Caco-2 (cell line): ENCODE data around the gene WNK2. TPM values are rescaled to one million over a fixed set of nuclear protein-coding genes. Genes with fewer than 3 reads are reported as not detected.

ENCODE experiments used
- BruUV-seq: library from RNA; stranded (reverse); fragments of 400-500 nt; replicated peaks from 2 replicates; lab custom pipeline; 2021; lab: Mats Ljungman, UMichigan
- CTCF ChIA-PET: fragments of 300-600 bp; sonication (Branson Sonifier 250); formaldehyde crosslinking; loops from one replicate; lab custom pipeline; 2022; ENCODE audit warnings: antibody characterized with exemption; lab: Charles Lee
- POLR2A ChIA-PET: fragments of 300-600 bp; sonication (Branson Sonifier 250); formaldehyde crosslinking; loops from one replicate; lab custom pipeline; 2022; ENCODE audit warnings: antibody characterized with exemption; lab: Charles Lee
- DNase-seq, 2 experiments: peaks; one replicate each; pipeline versions ENCODE4 v3.0.0 to v3.0.0-alpha.2; 2020 to 2022
- H3K27me3 ChIP-seq: replicated peaks from 2 replicates; pipeline ENCODE4 v1.6.0; 2011; ENCODE audit warnings: low read length; ENCODE audit not compliant: control insufficient read depth, insufficient read depth
- H3K36me3 ChIP-seq: 2 replicates; pipeline ENCODE4 v1.5.1; 2011; ENCODE audit warnings: low read length; ENCODE audit not compliant: control insufficient read depth, insufficient read depth
- H3K4me1 ChIP-seq: fragments of 250-450 bp; sonication (Bioruptor Pico); 2 replicates; pipeline ENCODE4 v1.5.1; 2020; ENCODE audit warnings: mild to moderate bottlenecking
- H3K4me3 ChIP-seq: 2 replicates; pipeline ENCODE4 v1.5.1; 2011; ENCODE audit warnings: low read depth, mild to moderate bottlenecking, control low read depth, low read length
- H3K9me3 ChIP-seq: fragments of 250-450 bp; sonication (Bioruptor Pico); 2 replicates; pipeline ENCODE4 v1.5.1; 2020; ENCODE audit warnings: mild to moderate bottlenecking, moderate library complexity
- H3K27ac Mint-ChIP-seq: one replicate; pipeline ENCODE4 v1.8.0; 2022; ENCODE audit warnings: mixed read lengths; ENCODE audit not compliant: unreplicated experiment
- H3K27me3 Mint-ChIP-seq: one replicate; pipeline ENCODE4 v1.8.0; 2022; ENCODE audit warnings: mixed read lengths; ENCODE audit not compliant: insufficient read depth, unreplicated experiment
- H3K36me3 Mint-ChIP-seq: one replicate; pipeline ENCODE4 v1.8.0; 2022; ENCODE audit warnings: mild to moderate bottlenecking, mixed read lengths; ENCODE audit not compliant: insufficient read depth, unreplicated experiment
- H3K4me1 Mint-ChIP-seq: one replicate; pipeline ENCODE4 v1.8.0; 2022; ENCODE audit warnings: low read depth, mixed read lengths; ENCODE audit not compliant: unreplicated experiment
- H3K4me3 Mint-ChIP-seq: one replicate; pipeline ENCODE4 v1.8.0; 2022; ENCODE audit warnings: mild to moderate bottlenecking, moderate library complexity, mixed read lengths; ENCODE audit not compliant: unreplicated experiment
- H3K9me3 Mint-ChIP-seq: one replicate; pipeline ENCODE4 v1.8.0; 2022; ENCODE audit warnings: mixed read lengths; ENCODE audit not compliant: unreplicated experiment
- intact Hi-C: fragments of 100-400 bp; cut with micrococcal nuclease; formaldehyde crosslinking; loops from one replicate; pipeline ENCODE4 v1.10.0; 2022; ENCODE audit not compliant: unreplicated experiment
- total RNA-seq: library from RNA; stranded (reverse); gene quantifications from 2 replicates; pipeline ENCODE4 v1.2.3, GENCODE V29; 2022
- TF ChIP-seq, protein P1 (sequence below), 2 experiments: fragments of 200-600 bp in 1 of 2; IDR thresholded peaks; 1 replicate in 1 of 2; 2 replicates in 1 of 2; pipeline versions ENCODE4 v1.5.1 to v1.8.0; 2011 to 2022; ENCODE audit warnings: antibody characterized with exemption in 1 of 2, control low read depth in 1 of 2, inconsistent platforms in 1 of 2, low read depth in 1 of 2, low read length in 1 of 2, mild to moderate bottlenecking in 1 of 2, moderate library complexity in 1 of 2; ENCODE audit not compliant: insufficient read depth in 1 of 2, severe bottlenecking in 1 of 2, unreplicated experiment in 1 of 2

The WNK2 gene
- total RNA-seq, 1 experiment from 2014 or later, result 21.7 TPM

DNA sequence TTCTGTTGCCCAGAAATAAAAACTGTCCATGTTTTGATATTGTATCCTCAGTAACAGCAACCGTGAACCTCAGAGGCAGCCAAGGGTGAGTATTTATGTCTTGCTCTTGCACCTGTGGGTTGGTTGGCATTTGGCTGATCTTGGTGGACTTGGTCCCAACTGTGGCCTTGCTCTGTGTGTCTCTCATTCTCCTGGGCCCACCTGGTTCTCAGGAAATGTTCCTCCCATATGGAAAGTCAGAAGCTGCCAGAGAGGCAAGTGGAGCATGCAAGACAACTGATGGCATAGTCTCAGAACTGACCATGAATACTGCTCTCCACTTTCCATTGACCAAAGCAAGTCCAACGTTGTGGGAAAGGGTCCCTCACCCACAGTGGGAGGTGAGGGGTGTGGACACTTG, 36.3 kb upstream of the WNK2 start:
- no peaks in the 10 kb centered on the region for H3K4me1 Mint-ChIP-seq
- no peaks in the 10 kb centered on the region for H3K4me1 ChIP-seq
- intact Hi-C loops, result no loop called here
- H3K9me3 ChIP-seq, result no peaks in the 10 kb centered on the region
- H3K36me3 ChIP-seq, result no peaks in the 10 kb centered on the region
- H3K4me3 Mint-ChIP-seq, result no peak overlapping the region
- CTCF ChIA-PET, result no interaction called here
- no peak overlapping the region for H3K27ac Mint-ChIP-seq
- no peaks in the 10 kb centered on the region for H3K27me3 ChIP-seq
- TF ChIP-seq, protein P1, sequence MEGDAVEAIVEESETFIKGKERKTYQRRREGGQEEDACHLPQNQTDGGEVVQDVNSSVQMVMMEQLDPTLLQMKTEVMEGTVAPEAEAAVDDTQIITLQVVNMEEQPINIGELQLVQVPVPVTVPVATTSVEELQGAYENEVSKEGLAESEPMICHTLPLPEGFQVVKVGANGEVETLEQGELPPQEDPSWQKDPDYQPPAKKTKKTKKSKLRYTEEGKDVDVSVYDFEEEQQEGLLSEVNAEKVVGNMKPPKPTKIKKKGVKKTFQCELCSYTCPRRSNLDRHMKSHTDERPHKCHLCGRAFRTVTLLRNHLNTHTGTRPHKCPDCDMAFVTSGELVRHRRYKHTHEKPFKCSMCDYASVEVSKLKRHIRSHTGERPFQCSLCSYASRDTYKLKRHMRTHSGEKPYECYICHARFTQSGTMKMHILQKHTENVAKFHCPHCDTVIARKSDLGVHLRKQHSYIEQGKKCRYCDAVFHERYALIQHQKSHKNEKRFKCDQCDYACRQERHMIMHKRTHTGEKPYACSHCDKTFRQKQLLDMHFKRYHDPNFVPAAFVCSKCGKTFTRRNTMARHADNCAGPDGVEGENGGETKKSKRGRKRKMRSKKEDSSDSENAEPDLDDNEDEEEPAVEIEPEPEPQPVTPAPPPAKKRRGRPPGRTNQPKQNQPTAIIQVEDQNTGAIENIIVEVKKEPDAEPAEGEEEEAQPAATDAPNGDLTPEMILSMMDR (IDR thresholded peaks at IDR 0.05; ENCODE audit: insufficient read depth in 1 of 2, low read depth in 1 of 2, low read length in 1 of 2, severe bottlenecking in 1 of 2, unreplicated experiment in 1 of 2), result no peak
- no TSS peak for BruUV-seq
- H3K9me3 Mint-ChIP-seq, result no peaks in the 10 kb centered on the region
- POLR2A ChIA-PET, result no interaction called here
- H3K36me3 Mint-ChIP-seq, result no peaks in the 10 kb centered on the region
- H3K27me3 Mint-ChIP-seq, result no peaks in the 10 kb centered on the region
- no peak overlapping the region for H3K4me3 ChIP-seq
- DNase-seq, result no peak

DNA sequence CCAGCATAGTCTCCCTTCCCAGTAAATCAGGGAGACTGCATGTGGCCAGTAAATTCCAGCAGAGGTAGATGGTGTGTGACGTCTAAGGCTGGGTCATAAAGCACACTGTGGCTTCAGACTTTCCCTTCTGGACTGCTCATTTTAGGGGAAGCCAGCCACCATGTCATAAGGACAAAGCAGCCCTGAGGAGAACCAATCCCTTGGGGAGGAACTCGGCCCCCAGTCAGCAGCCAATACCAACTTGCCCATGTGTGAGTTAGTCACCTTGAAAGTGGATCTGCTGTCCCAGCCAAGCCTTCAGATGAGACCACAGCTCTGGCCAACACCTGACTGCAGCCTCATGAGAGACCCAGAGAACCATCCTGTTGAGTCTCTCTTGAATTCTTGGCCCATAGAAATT, 35.2 kb upstream of the WNK2 start:
- Mint-ChIP-seq H3K27ac (no peak overlapping the region), H3K36me3 (no peaks in the 10 kb centered on the region), H3K27me3 (no peaks in the 10 kb centered on the region), H3K4me3 (no peak overlapping the region), H3K4me1 (no peaks in the 10 kb centered on the region), H3K9me3 (no peaks in the 10 kb centered on the region)
- BruUV-seq, result no TSS peak
- Histone ChIP-seq H3K4me1 (no peaks in the 10 kb centered on the region), H3K4me3 (no peak overlapping the region), H3K27me3 (no peaks in the 10 kb centered on the region), H3K36me3 (no peaks in the 10 kb centered on the region), H3K9me3 (no peaks in the 10 kb centered on the region)
- TF ChIP-seq, protein P1 (IDR thresholded peaks at IDR 0.05; ENCODE audit: insufficient read depth in 1 of 2, low read depth in 1 of 2, low read length in 1 of 2, severe bottlenecking in 1 of 2, unreplicated experiment in 1 of 2), result no peak
- ChIA-PET CTCF (no interaction called here), POLR2A (no interaction called here)
- intact Hi-C loops, result no loop called here
- no peak for DNase-seq

DNA sequence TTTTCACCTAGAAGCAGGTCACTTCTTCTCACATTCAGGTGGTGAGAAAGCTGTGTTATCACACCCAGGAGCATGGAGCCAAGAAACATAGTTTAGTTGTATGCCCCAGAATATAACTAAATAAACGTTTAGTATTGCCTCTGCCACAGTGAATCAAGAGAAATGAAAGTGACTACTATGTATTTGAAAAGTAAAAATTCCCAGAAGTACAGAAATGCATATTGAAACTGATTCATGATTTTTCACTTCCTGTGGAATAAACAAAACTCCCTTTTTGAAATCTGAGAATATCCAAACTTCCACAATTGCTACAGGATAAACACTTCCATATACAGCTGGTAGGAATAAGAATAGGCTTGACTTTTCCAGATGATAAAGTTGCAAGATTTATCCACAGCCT, 34.6 kb upstream of the WNK2 start:
- TF ChIP-seq, protein P1 (IDR thresholded peaks at IDR 0.05; ENCODE audit: insufficient read depth in 1 of 2, low read depth in 1 of 2, low read length in 1 of 2, severe bottlenecking in 1 of 2, unreplicated experiment in 1 of 2), result no peak
- Mint-ChIP-seq H3K4me1 (no peaks in the 10 kb centered on the region), H3K36me3 (no peaks in the 10 kb centered on the region), H3K27me3 (no peaks in the 10 kb centered on the region), H3K27ac (no peak overlapping the region), H3K4me3 (no peak overlapping the region), H3K9me3 (no peaks in the 10 kb centered on the region)
- no peak for DNase-seq
- no TSS peak for BruUV-seq
- CTCF ChIA-PET, result interaction anchor here (0.6 kb wide), 1 partner anchor 801 kb away, joined by 5 read pairs; no protein-coding TSS in a partner anchor
- POLR2A ChIA-PET, result no interaction called here
- Histone ChIP-seq H3K4me1 (no peaks in the 10 kb centered on the region), H3K36me3 (no peaks in the 10 kb centered on the region), H3K4me3 (no peak overlapping the region), H3K9me3 (no peaks in the 10 kb centered on the region), H3K27me3 (no peaks in the 10 kb centered on the region)
- intact Hi-C loops, result no loop called here
